Neural cell (in vitro differentiated cells): Measurements from ENCODE around the gene LDHAL6B. TPM values are rescaled to one million over a fixed set of nuclear protein-coding genes. Genes with fewer than 3 reads are reported as not detected.

Experiments
- H2AFZ ChIP-seq: fragments of 200-600, 300-800 bp; sonication (generic), shearing (Covaris generic); 2 replicates; pipeline ENCODE4 v1.6.0; 2014; ENCODE audit warnings: low read depth, mild to moderate bottlenecking, antibody characterized with exemption, low read length, moderate library complexity
- H3F3A ChIP-seq: fragments of 200-600 bp; shearing (Covaris generic); 2 replicates; pipeline ENCODE4 v1.6.1; 2016; ENCODE audit warnings: mild to moderate bottlenecking, moderate library complexity, mixed read lengths, antibody characterized with exemption, low read length; ENCODE audit not compliant: insufficient read depth, poor library complexity, severe bottlenecking
- H3K27ac ChIP-seq: fragments of 200-600, 300-800 bp; sonication (generic), shearing (Covaris generic); 2 replicates; pipeline ENCODE4 v1.5.1; 2014; ENCODE audit warnings: mild to moderate bottlenecking, low read length, moderate library complexity
- H3K27me3 ChIP-seq: fragments of 300-800, 200-600 bp; sonication (generic), shearing (Covaris generic); 2 replicates; pipeline ENCODE4 v1.6.0; 2014; ENCODE audit warnings: mild to moderate bottlenecking, low read depth, low read length, moderate library complexity; ENCODE audit not compliant: insufficient read depth
- H3K36me3 ChIP-seq: fragments of 300-800, 200-600 bp; sonication (generic), shearing (Covaris generic); 2 replicates; pipeline ENCODE4 v1.5.1; 2014; ENCODE audit warnings: mild to moderate bottlenecking, antibody characterized with exemption, low read length, moderate library complexity; ENCODE audit not compliant: insufficient read depth
- H3K4me2 ChIP-seq: fragments of 300-800, 200-600 bp; sonication (generic), shearing (Covaris generic); 2 replicates; pipeline ENCODE4 v1.6.0; 2014; ENCODE audit warnings: mild to moderate bottlenecking, low read length
- H3K4me3 ChIP-seq: fragments of 300-800, 200-600 bp; sonication (generic), shearing (Covaris generic); 2 replicates; pipeline ENCODE4 v1.5.1; 2014; ENCODE audit warnings: mild to moderate bottlenecking, low read length, moderate library complexity
- H3K79me2 ChIP-seq: fragments of 200-600 bp; shearing (Covaris generic); replicated peaks from 2 replicates; pipeline ENCODE4 v1.6.0; 2014; ENCODE audit warnings: mild to moderate bottlenecking, low read length, moderate library complexity; ENCODE audit not compliant: insufficient read depth
- H3K9ac ChIP-seq: fragments of 300-800, 200-600 bp; sonication (generic), shearing (Covaris generic); 2 replicates; pipeline ENCODE4 v1.6.1; 2016; ENCODE audit warnings: mild to moderate bottlenecking, low read length, mixed read lengths
- H3K9me2 ChIP-seq: fragments of 200-600 bp; shearing (Covaris generic); 2 replicates; pipeline ENCODE4 v1.6.1; 2016; ENCODE audit warnings: mild to moderate bottlenecking, low read length, mixed read lengths; ENCODE audit not compliant: insufficient read depth
- H3K9me3 ChIP-seq: fragments of 200-600, 300-800 bp; sonication (generic), shearing (Covaris generic); 2 replicates; pipeline ENCODE4 v1.6.1; 2016; ENCODE audit warnings: mild to moderate bottlenecking, mixed run types, low read length, moderate library complexity, mixed read lengths
- H4K20me1 ChIP-seq: fragments of 200-600 bp; shearing (Covaris generic); 2 replicates; pipeline ENCODE4 v1.6.1; 2016; ENCODE audit warnings: mild to moderate bottlenecking, mixed run types; ENCODE audit not compliant: insufficient read depth
- CTCF ChIP-seq: fragments of 450-650 bp; IDR thresholded peaks from 2 replicates; pipeline ENCODE4 v1.5.1; 2014; ENCODE audit warnings: antibody characterized with exemption, mild to moderate bottlenecking, moderate library complexity; ENCODE audit not compliant: poor library complexity, severe bottlenecking
- EP300 ChIP-seq: fragments of 450-650 bp; conservative IDR thresholded peaks from 2 replicates; pipeline ENCODE4 v1.6.1; 2014; ENCODE audit warnings: antibody characterized with exemption, mild to moderate bottlenecking, moderate library complexity; ENCODE audit not compliant: poor library complexity, severe bottlenecking
- EZH2 ChIP-seq: fragments of 200-600, 300-800 bp; shearing (Covaris generic), sonication (generic); IDR thresholded peaks from 2 replicates; pipeline ENCODE4 v1.6.1; 2014; ENCODE audit warnings: antibody characterized with exemption, low read length, borderline replicate concordance, mild to moderate bottlenecking; ENCODE audit not compliant: insufficient read depth, poor library complexity, severe bottlenecking
- MXI1 ChIP-seq: fragments of 450-650 bp; conservative IDR thresholded peaks from 2 replicates; pipeline ENCODE4 v1.6.1; 2014; ENCODE audit warnings: antibody characterized with exemption, mild to moderate bottlenecking; ENCODE audit not compliant: poor library complexity, severe bottlenecking
- POLR2AphosphoS5 ChIP-seq: IDR thresholded peaks from 2 replicates; pipeline ENCODE4 v1.6.1; 2012
- RAD21 ChIP-seq: fragments of 450-650 bp; conservative IDR thresholded peaks from 2 replicates; pipeline ENCODE4 v1.6.1; 2014; ENCODE audit warnings: antibody characterized with exemption, mild to moderate bottlenecking, moderate library complexity
- REST ChIP-seq: IDR thresholded peaks from 2 replicates; pipeline ENCODE4 v1.6.1; 2012; ENCODE audit warnings: borderline replicate concordance
- SMC3 ChIP-seq: fragments of 450-650 bp; conservative IDR thresholded peaks from 2 replicates; pipeline ENCODE4 v1.6.1; 2014; ENCODE audit warnings: antibody characterized with exemption, mild to moderate bottlenecking, moderate library complexity; ENCODE audit not compliant: poor library complexity
- TAF1 ChIP-seq: IDR thresholded peaks from 2 replicates; pipeline ENCODE4 v1.6.1; 2012; ENCODE audit warnings: low read depth
- polyA plus RNA-seq: library from polyadenylated mRNA; depleted of rRNA; stranded (reverse); fragments of >200 nt; gene quantifications from 2 replicates; pipeline ENCODE4 v1.2.3, GENCODE V29; 2014

LDHAL6B gene
- polyA plus RNA-seq, 1 donor from 2014 or later: not detected

DNA sequence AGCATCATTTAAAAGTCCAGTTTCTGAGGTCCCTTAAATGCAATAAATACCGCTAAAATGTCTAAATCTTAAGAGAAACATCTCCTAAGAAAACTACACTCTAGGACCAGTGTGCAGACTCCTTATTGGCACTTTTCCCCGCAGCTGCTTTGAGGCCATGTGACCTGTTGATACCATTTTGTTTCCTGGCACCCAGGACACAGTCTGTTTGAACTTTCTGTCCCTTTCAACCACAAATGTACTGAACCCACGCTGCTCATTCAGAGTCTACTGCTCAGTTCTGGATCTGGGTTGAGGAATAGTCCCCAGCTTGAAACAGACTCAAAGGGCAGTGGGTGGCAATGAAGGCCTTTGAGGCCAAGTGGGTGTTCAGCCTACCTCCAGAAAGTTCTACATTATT lies 17.1 kb downstream of the LDHAL6B start:
- H3K79me2 ChIP-seq: no peaks in the 10 kb centered on the region
- H3K27ac ChIP-seq: no peak overlapping the region
- H3K36me3 ChIP-seq: no peaks in the 10 kb centered on the region

DNA sequence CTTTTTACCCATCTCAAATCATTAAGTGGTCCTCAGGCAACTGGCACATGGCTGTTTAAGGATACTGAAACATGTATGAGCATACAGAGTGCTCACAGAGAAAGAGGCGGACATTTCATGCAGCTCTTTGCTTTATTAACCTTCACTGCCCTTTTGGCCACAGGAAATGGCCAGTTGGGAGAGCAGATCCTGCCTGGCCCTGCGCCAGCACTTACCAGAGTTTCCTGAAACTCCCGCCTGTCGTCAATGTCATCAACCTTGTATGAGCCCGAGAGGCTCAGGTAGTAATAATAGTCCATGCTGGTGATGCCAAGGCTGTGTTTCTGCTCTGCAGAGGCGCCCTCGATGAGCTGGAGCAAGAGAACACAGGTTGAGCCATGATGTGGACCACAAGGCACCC lies 17.8 kb downstream of the LDHAL6B start:
- Histone ChIP-seq H3K4me3 (no peak overlapping the region), H3K27ac (no peak overlapping the region), H2AFZ (no peak overlapping the region), H3K79me2 (no peaks in the 10 kb centered on the region), H3K4me2 (no peak overlapping the region), H3K36me3 (no peaks in the 10 kb centered on the region), H3K9me2 (no peaks in the 10 kb centered on the region), H3K27me3 (no peaks in the 10 kb centered on the region), H3K9ac (no peak overlapping the region), H4K20me1 (no peaks in the 10 kb centered on the region), H3K9me3 (no peaks in the 10 kb centered on the region), H3F3A (no peaks in the 10 kb centered on the region)
- TF ChIP-seq EZH2 (no peak), RAD21 (no peak), POLR2AphosphoS5 (no peak), REST (no peak), TAF1 (no peak)

More for the DNA sequence above, 17.1 kb downstream of the LDHAL6B start:
- Histone ChIP-seq H3K4me3 (no peak overlapping the region), H3K27me3 (no peaks in the 10 kb centered on the region), H3F3A (no peaks in the 10 kb centered on the region), H4K20me1 (no peaks in the 10 kb centered on the region), H3K9me2 (no peaks in the 10 kb centered on the region), H3K9ac (no peak overlapping the region), H3K9me3 (no peaks in the 10 kb centered on the region), H3K4me2 (no peak overlapping the region), H2AFZ (no peak overlapping the region)
- TF ChIP-seq EZH2 (no peak), SMC3 (no peak)

DNA sequence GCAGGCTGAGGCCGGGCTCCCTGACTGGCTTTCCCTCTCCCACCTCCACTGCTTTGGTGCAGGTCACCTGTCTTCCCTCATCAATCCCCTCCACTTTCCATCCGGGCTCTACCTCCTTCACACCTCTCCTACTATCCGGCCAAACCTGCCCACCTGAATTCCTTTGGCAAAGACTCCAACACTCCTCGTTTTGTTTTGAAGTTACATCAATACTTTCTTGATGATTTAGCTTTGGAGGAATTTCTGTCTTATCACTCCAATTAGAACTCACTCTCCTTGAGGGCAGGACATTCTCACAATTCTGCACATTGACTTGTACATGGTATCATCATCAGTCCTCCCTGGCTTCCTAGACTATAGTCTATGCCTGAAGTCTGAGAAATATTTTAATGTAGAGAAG lies 20.4 kb downstream of the LDHAL6B start:
- H3K36me3 ChIP-seq: no peaks in the 10 kb centered on the region
- H3K4me2 ChIP-seq: no peak overlapping the region
- no peaks in the 10 kb centered on the region for H3K27me3 ChIP-seq
- no peaks in the 10 kb centered on the region for H3K9me3 ChIP-seq
- no peaks in the 10 kb centered on the region for H3K9me2 ChIP-seq
- no peaks in the 10 kb centered on the region for H4K20me1 ChIP-seq
- H3K4me3 ChIP-seq: no peak overlapping the region
- H2AFZ ChIP-seq: no peak overlapping the region
- TF ChIP-seq TAF1: no peak
- no peak for TF ChIP-seq POLR2AphosphoS5
- no peak for TF ChIP-seq EP300
- TF ChIP-seq EZH2: no peak
- TF ChIP-seq REST: no peak
- no peak for TF ChIP-seq CTCF
- TF ChIP-seq MXI1: no peak
- H3K27ac ChIP-seq: no peak overlapping the region
- H3F3A ChIP-seq: no peaks in the 10 kb centered on the region
- no peaks in the 10 kb centered on the region for H3K79me2 ChIP-seq
- no peak overlapping the region for H3K9ac ChIP-seq
